Smooth muscle cell (in vitro differentiated cells): ENCODE results near the gene SPAG6. TPM values are rescaled to one million over a fixed set of nuclear protein-coding genes. Genes with fewer than 3 reads are reported as not detected.

ENCODE experiments used
- DNase-seq: peaks from one replicate; lab custom pipeline; 2025; ENCODE audit not compliant: unreplicated experiment; lab: John Stamatoyannopoulos, UW
- H2AFZ ChIP-seq: fragments of 200-600 bp; sonication (generic); 2 replicates; pipeline ENCODE4 v1.6.0; 2016; ENCODE audit warnings: antibody characterized with exemption, low read depth, mild to moderate bottlenecking
- H3F3A ChIP-seq: fragments of 200-600 bp; sonication (generic); 2 replicates; pipeline ENCODE4 v1.6.0; 2017; ENCODE audit warnings: antibody characterized with exemption, low read depth
- H3K27ac ChIP-seq: fragments of 200-600 bp; sonication (generic); 2 replicates; pipeline ENCODE4 v1.5.1; 2016; ENCODE audit warnings: low read depth, mild to moderate bottlenecking
- H3K27me3 ChIP-seq: fragments of 200-600 bp; sonication (generic); 2 replicates; pipeline ENCODE4 v1.6.1; 2016; ENCODE audit warnings: low read depth, mild to moderate bottlenecking
- H3K36me3 ChIP-seq: fragments of 200-600 bp; sonication (generic); 2 replicates; pipeline ENCODE4 v1.5.1; 2016; ENCODE audit warnings: low read depth
- H3K4me1 ChIP-seq: fragments of 200-600 bp; sonication (generic); 2 replicates; pipeline ENCODE4 v1.5.1; 2016; ENCODE audit warnings: low read depth
- H3K4me2 ChIP-seq: fragments of 200-600 bp; sonication (generic); 2 replicates; pipeline ENCODE4 v1.6.0; 2016; ENCODE audit warnings: mild to moderate bottlenecking
- H3K4me3 ChIP-seq: fragments of 200-600 bp; sonication (generic); 2 replicates; pipeline ENCODE4 v1.5.1; 2016; ENCODE audit warnings: mild to moderate bottlenecking
- H3K79me2 ChIP-seq: fragments of 200-600 bp; sonication (generic); 2 replicates; pipeline ENCODE4 v1.6.0; 2016; ENCODE audit warnings: low read depth, mild to moderate bottlenecking
- H3K9ac ChIP-seq: fragments of 200-600 bp; sonication (generic); 2 replicates; pipeline ENCODE4 v1.6.0; 2016; ENCODE audit warnings: low read depth
- H3K9me3 ChIP-seq: fragments of 200-600 bp; sonication (generic); replicated peaks from 2 replicates; pipeline ENCODE4 v1.5.1; 2016; ENCODE audit warnings: low read depth
- H4K20me1 ChIP-seq: fragments of 200-600 bp; sonication (generic); 2 replicates; pipeline ENCODE4 v1.6.0; 2016; ENCODE audit warnings: low read depth
- WGBS: methylation state at CpG from one replicate; pipeline ENCODE4 v1.1.7; 2016; ENCODE audit warnings: low lambda C conversion rate; 5-methylcytosine and 5-hydroxymethylcytosine counted together
- polyA plus RNA-seq: library from polyadenylated mRNA; unstranded; fragments of >200 nt; fragmentation: Nextera tagmentation; extraction: Ambion mirVana; gene quantifications from 2 replicates; pipeline ENCODE4 v1.2.1, GENCODE V29; 2016
- total RNA-seq: library from RNA; depleted of rRNA; stranded (reverse); fragments of >200 nt; gene quantifications from 2 replicates; pipeline ENCODE4 v1.2.3, GENCODE V29; 2014
- TF ChIP-seq, protein P1 (sequence below): fragments of 200-600 bp; sonication (generic); IDR thresholded peaks from 2 replicates; pipeline ENCODE4 v1.5.1; 2017; ENCODE audit warnings: borderline replicate concordance, mild to moderate bottlenecking, antibody characterized with exemption; ENCODE audit not compliant: insufficient read depth, poor library complexity, severe bottlenecking

SPAG6 gene
- total and polyA plus RNA-seq, 2 experiments from 2014 or later = 0.61 TPM; not detected in 1

DNA sequence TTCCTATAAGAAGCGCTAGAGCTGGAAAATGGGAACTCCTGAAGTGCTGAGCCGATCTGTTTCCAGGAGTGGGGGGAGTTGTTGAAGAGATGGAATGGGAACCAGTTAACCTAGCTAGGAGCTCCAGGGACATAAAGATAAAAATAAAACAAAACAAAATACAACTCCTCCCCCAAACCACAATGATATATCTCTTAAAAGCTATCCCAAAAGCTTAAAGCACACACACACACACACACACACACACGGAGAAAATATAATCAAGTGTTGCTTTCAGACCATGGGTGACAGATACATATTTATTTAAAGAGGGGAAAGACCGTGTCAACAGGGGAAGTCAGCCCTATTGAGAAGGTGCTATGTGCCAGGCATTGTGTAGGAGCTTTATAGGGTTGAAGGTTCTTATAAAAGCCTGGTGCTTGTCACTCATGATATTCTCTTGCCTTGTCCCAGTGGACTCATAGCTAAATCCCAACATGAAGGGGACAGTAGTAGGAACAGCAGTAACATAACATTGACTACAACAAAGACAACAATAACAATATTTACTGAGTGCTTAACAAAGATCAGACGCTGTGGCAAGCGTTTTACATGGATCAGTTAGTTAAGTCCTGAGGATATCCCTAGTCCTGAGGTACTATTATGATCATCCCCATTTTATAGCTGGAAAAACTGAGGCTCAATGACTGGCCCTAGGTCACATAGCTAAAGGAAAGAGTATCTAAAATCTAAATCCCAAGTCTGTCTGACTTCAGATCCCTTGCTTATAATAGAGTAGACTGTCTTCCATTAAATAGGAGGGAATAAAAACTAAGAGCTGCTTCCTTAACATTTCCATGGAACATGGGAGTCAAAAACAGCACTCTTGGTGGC lies 115.5 kb downstream of the SPAG6 start:
- Histone ChIP-seq H3K4me1 (no peaks in the 10 kb centered on the region), H3K79me2 (no peaks in the 10 kb centered on the region), H2AFZ (no peak overlapping the region), H3K4me2 (no peak overlapping the region), H3K27ac (no peak overlapping the region), H3F3A (no peaks in the 10 kb centered on the region), H3K36me3 (no peaks in the 10 kb centered on the region), H4K20me1 (no peaks in the 10 kb centered on the region), H3K27me3 (no peaks in the 10 kb centered on the region), H3K9ac (no peak overlapping the region), H3K4me3 (no peak overlapping the region), H3K9me3 (no peaks in the 10 kb centered on the region)
- TF ChIP-seq, protein P1, sequence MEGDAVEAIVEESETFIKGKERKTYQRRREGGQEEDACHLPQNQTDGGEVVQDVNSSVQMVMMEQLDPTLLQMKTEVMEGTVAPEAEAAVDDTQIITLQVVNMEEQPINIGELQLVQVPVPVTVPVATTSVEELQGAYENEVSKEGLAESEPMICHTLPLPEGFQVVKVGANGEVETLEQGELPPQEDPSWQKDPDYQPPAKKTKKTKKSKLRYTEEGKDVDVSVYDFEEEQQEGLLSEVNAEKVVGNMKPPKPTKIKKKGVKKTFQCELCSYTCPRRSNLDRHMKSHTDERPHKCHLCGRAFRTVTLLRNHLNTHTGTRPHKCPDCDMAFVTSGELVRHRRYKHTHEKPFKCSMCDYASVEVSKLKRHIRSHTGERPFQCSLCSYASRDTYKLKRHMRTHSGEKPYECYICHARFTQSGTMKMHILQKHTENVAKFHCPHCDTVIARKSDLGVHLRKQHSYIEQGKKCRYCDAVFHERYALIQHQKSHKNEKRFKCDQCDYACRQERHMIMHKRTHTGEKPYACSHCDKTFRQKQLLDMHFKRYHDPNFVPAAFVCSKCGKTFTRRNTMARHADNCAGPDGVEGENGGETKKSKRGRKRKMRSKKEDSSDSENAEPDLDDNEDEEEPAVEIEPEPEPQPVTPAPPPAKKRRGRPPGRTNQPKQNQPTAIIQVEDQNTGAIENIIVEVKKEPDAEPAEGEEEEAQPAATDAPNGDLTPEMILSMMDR = no peak
- 89% methylated on average over 6 of the region's 6 CpGs for WGBS
- no peak for DNase-seq

GRCh38 chr10:22461891-22462290 lies 116.6 kb downstream of the SPAG6 start:
- Histone ChIP-seq H4K20me1 (no peaks in the 10 kb centered on the region), H3K36me3 (no peaks in the 10 kb centered on the region), H3F3A (no peaks in the 10 kb centered on the region), H3K4me1 (no peaks in the 10 kb centered on the region), H3K4me3 (no peak overlapping the region), H3K27ac (no peak overlapping the region), H3K27me3 (no peaks in the 10 kb centered on the region), H2AFZ (no peak overlapping the region), H3K79me2 (no peaks in the 10 kb centered on the region), H3K9ac (no peak overlapping the region), H3K9me3 (no peaks in the 10 kb centered on the region), H3K4me2 (no peak overlapping the region)
- TF ChIP-seq, protein P1 = no peak
- 68% methylated on average over 2 of the region's 2 CpGs for WGBS
- no peak for DNase-seq

DNA sequence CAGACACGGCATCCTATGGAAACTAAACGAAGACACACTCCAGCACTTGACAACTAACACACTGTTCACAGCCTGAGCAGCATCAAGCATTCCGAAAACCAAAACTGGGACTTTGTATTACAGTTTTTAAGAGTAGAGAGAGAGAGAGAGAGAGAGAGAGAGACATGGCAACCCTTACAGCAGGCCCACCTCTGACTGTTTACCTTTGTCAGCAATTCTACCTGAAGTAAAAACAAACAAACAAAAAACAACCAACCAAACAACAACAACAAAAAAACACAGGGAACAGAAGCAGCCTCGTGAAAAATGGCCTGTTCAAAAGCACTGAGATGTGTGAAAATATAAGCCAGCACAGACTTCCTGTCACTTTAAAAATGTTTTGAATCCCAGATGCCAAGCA lies 118.0 kb downstream of the SPAG6 start:
- no peaks in the 10 kb centered on the region for H3K79me2 ChIP-seq
- no peak overlapping the region for H3K4me2 ChIP-seq
- H3K36me3 ChIP-seq = no peaks in the 10 kb centered on the region
- no peak overlapping the region for H3K4me3 ChIP-seq
- H3K9ac ChIP-seq = no peak overlapping the region
- TF ChIP-seq, protein P1 = no peak
- WGBS = 85% methylated on average over 4 of the region's 4 CpGs
- H3F3A ChIP-seq = no peaks in the 10 kb centered on the region
- H3K27me3 ChIP-seq = peaks cover 2% of the 10 kb centered on the region
- H3K27ac ChIP-seq = no peak overlapping the region
- H2AFZ ChIP-seq = no peak overlapping the region
- H3K9me3 ChIP-seq = no peaks in the 10 kb centered on the region
- no peaks in the 10 kb centered on the region for H3K4me1 ChIP-seq
- no peak for DNase-seq
- H4K20me1 ChIP-seq = no peaks in the 10 kb centered on the region
